K562 (cell line): ENCODE measurements around the gene GFOD2. TPM values are rescaled to one million over a fixed set of nuclear protein-coding genes. Genes with fewer than 3 reads are reported as not detected.

Experiments
- CTBP1 ChIP-seq: fragments of 450-650 bp; IDR thresholded peaks from 2 replicates; pipeline ENCODE4 v1.6.1; 2016; ENCODE audit warnings: borderline replicate concordance
- EP400 ChIP-seq: fragments of 450-650 bp; IDR thresholded peaks from 2 replicates; pipeline ENCODE4 v1.6.1; 2017; ENCODE audit warnings: antibody characterized with exemption, mild to moderate bottlenecking, moderate library complexity
- HDAC8 ChIP-seq: fragments of 450-650 bp; IDR thresholded peaks from 2 replicates; pipeline ENCODE4 v1.6.1; 2016; ENCODE audit warnings: mild to moderate bottlenecking, missing genetic modification characterization, moderate library complexity, missing compliant biosample characterization
- MAFF ChIP-seq: IDR thresholded peaks from 2 replicates; pipeline ENCODE4 v1.6.1; 2012; ENCODE audit warnings: low read length, improper control_type of control experiment
- NBN ChIP-seq: fragments of 450-650 bp; IDR thresholded peaks from 2 replicates; pipeline ENCODE4 v1.6.1; 2016; ENCODE audit warnings: low read depth, mild to moderate bottlenecking
- OTX1 ChIP-seq: fragments of 450-650 bp; formaldehyde crosslinking; IDR thresholded peaks from 2 replicates; pipeline ENCODE4 v1.4.0; 2022; ENCODE audit warnings: mild to moderate bottlenecking
- PCBP1 ChIP-seq: fragments of 200-400 bp; formaldehyde crosslinking; IDR thresholded peaks from 2 replicates; pipeline ENCODE4 v1.6.1; 2018; ENCODE audit warnings: mild to moderate bottlenecking, low read depth, low read length; ENCODE audit not compliant: poor library complexity, severe bottlenecking
- PCBP2 ChIP-seq: fragments of 200-400 bp; formaldehyde crosslinking; IDR thresholded peaks from 2 replicates; pipeline ENCODE4 v1.6.1; 2018; ENCODE audit warnings: low read length, low read depth, mild to moderate bottlenecking, moderate library complexity; ENCODE audit not compliant: poor library complexity, severe bottlenecking
- RAD51 ChIP-seq: fragments of 450-650 bp; IDR thresholded peaks from 2 replicates; pipeline ENCODE4 v1.7.1; 2016; ENCODE audit warnings: low read depth, mild to moderate bottlenecking, borderline replicate concordance
- RNF2 ChIP-seq: sonication (generic); IDR thresholded peaks from 2 replicates; pipeline ENCODE4 v1.6.1; 2016
- SRSF7 ChIP-seq: fragments of 200-400 bp; formaldehyde crosslinking; optimal IDR thresholded peaks from 2 replicates; pipeline ENCODE3; 2017; ENCODE audit warnings: mild to moderate bottlenecking, low read depth, low read length
- TFAP4 ChIP-seq: sonication (generic); formaldehyde crosslinking; IDR thresholded peaks from 2 replicates; pipeline ENCODE4 v1.8.0; 2022; ENCODE audit warnings: missing genetic modification reagents, mild to moderate bottlenecking, moderate library complexity, borderline replicate concordance
- USF2 ChIP-seq: sonication (generic); formaldehyde crosslinking; IDR thresholded peaks from 2 replicates; pipeline ENCODE4 v1.5.0; 2020; ENCODE audit warnings: missing genetic modification reagents
- ZBTB5 ChIP-seq: fragments of 450-650 bp; IDR thresholded peaks from 2 replicates; pipeline ENCODE4 v1.6.1; 2017; ENCODE audit warnings: antibody characterized with exemption
- ZNF239 ChIP-seq: fragments of 250-450 bp; sonication (Bioruptor Pico); IDR thresholded peaks from 2 replicates; pipeline ENCODE4 v1.4.0; 2020; ENCODE audit warnings: mild to moderate bottlenecking
- ZNF586 ChIP-seq: fragments of 450-650 bp; formaldehyde crosslinking; conservative IDR thresholded peaks from 2 replicates; pipeline ENCODE4 v1.4.0; 2020; ENCODE audit warnings: mild to moderate bottlenecking, moderate library complexity
- polyA plus RNA-seq, 8 experiments: library from polyadenylated mRNA; depleted of rRNA in 4 of 8; stranded (reverse) in 5 of 8; unstranded in 3 of 8; fragments of >200 nt; fragmentation: Nextera tagmentation in 2 of 8; fragmentation: Illumina TruSeq in 1 of 8; extraction: Ambion mirVana in 2 of 8; extraction: Trizol in 1 of 8; gene quantifications; 2 replicates each; pipeline versions ENCODE4 v1.2.1 to v1.2.3, GENCODE V29; 2011 to 2014; ENCODE audit warnings: inconsistent platforms in 1 of 8, missing spikeins in 1 of 8
- total RNA-seq, 7 experiments: library from RNA; depleted of rRNA in 6 of 7; stranded (reverse); fragments of >200 nt in 6 of 7; fragmentation: Illumina TruSeq in 2 of 7; extraction: Trizol in 2 of 7; gene quantifications; 2 replicates each; pipeline versions ENCODE4 v1.2.1 to v1.2.3, GENCODE V29; 2011 to 2021; ENCODE audit warnings: low replicate concordance in 1 of 7

The GFOD2 gene
- total and polyA plus RNA-seq, 9 of the 15 experiments (the other 6 are each of a cell fraction or from before 2014, with no cell fraction given), result 1.9 to 15.8 (median 11.1) TPM

- TF ChIP-seq MAFF (no peak), TFAP4 (peak; percentile 55), NBN (0 out of 2 replicates have a peak, but pooled peaks have one; percentile 11), USF2 (CRISPR knock-in tag) (no peak), ZNF239 (CRISPR knock-in tag) (no peak), ZBTB5 (peak; percentile 100), SRSF7 (no peak), OTX1 (no peak), HDAC8 (tag) (no peak), CTBP1 (peak; percentile 59; the same call in 1 of the 2 replicates), RAD51 (no peak), EP400 (peak; percentile 60), PCBP1 (no peak), RNF2 (no peak), PCBP2 (no peak), ZNF586 (CRISPR knock-in tag) (no peak)
These were observed at the start of gene GFOD2 (continued) for GRCh38 chr16:67719048-67719777.
